HG02884 (cell line): Measurements from ENCODE around the gene FCSK.
"Not testable (repeated sequence)": the region's sequence is repeated elsewhere in the genome, so short reads cannot be mapped to it uniquely, and the experiment has no call there.

Experiments
- ATAC-seq: cut with Tn5 transposase; IDR thresholded peaks from one replicate; pipeline ENCODE4 v1.9.1; 2021; ENCODE audit warnings: mild to moderate bottlenecking, moderate library complexity; ENCODE audit not compliant: unreplicated experiment

Gene FCSK

GRCh38 chr16:70522216-70523075 lies 68.1 kb downstream of the FCSK start:
- ATAC-seq = no peak

DNA sequence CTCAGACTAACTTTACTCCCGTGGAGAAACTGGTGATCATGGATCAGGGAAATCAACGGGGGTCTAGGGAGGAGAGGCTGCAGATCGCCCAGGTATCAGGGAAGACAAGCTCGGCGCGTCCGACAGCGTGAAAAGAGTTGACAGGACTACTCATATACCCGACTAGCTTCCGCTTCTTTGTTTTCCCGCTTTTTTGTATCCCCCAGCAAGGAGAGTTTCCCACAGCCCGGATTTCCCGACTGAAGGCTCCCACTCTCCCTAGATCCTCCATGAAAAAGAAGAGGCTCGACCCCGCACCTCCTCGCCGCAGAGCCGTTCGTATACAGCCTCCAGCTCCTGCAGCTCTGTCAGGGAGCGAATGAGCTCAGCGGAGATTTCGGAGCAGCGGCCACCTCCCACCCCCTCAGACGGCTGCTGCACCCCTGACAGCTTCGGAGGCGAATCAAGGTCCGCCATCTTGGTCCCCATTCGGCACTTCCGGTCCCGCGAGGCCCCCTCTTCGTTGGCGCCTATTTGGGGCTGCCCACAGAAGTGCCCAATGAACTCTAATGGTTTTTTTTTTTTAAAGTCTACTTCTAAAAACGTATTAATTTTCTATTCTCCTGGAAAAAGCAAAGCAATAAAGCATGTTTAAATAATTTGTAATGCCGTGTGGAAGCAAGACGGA lies 68.8 kb downstream of the FCSK start, which contains the start of gene COG4:
TSS of gene COG4 (minus strand) at position 479 of the 667 bp plus-strand sequence. CDS start at position 468, 11 bp downstream.
- no peak for ATAC-seq

- no peak for ATAC-seq
Measured at GRCh38 chr16:70523743-70524398, 69.5 kb downstream of the FCSK start, which contains the start of gene SF3B3. SF3B3 (plus strand) TSS chr16:70523816; CDS start chr16:70526657, 2,841 bp downstream.

- not testable (repeated sequence) for ATAC-seq
Measured at GRCh38 chr16:70524399-70524825, 70.0 kb downstream of the FCSK start.

DNA sequence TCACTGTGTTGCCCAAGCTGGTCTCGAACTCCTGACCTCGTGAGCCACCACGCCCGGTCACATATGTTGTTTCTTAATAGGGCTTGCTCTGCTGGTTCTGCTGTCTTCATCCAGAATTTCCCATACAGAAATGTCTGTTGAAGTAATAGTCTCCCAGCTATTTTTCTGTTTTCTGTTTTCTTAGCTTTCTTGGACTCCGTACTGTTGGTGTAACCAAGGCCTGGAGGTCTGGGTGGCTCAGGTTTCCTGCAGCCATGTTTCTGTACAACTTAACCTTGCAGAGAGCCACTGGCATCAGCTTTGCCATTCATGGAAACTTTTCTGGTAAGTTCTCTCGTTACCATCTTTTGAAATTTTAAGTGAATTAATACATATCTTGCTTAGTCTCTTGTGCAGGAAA lies 72.0 kb downstream of the FCSK start:
- no peak for ATAC-seq

- no peak for ATAC-seq
Measured at GRCh38 chr16:70527315-70527996, 73.1 kb downstream of the FCSK start.

DNA sequence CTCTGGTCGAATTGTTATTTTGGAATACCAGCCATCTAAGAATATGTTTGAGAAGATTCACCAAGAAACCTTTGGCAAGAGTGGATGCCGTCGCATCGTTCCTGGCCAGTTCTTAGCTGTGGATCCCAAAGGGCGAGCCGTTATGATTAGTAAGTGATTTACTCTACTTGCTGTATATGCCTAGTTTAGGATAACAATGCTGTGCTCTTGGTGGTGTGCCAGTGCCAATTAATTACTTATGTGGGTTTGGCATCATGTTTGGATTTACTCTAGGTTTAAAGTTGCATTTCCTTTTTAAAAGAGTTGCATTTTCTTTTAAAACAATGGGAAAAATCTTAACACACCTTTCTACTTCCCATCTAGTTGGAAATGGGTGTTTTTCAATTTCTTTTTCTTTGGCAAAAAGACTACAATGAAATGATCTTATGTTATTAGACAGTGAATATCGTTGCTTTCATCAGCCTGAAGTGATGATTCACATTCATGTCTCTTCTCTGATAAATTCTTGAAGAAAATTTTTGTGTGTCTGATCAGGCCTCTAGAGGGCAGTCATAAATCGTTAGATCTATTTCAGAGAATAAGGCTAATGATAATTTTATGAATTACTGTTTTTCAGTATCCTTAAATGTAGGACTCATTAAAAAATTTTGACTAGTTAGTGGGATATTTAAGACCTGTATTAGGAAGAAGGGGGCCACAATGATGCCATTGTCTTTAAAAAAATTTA lies 74.8 kb downstream of the FCSK start:
- ATAC-seq = no peak
